ENCODE measurements around the gene AFF3.

The AFF3 gene

DNA sequence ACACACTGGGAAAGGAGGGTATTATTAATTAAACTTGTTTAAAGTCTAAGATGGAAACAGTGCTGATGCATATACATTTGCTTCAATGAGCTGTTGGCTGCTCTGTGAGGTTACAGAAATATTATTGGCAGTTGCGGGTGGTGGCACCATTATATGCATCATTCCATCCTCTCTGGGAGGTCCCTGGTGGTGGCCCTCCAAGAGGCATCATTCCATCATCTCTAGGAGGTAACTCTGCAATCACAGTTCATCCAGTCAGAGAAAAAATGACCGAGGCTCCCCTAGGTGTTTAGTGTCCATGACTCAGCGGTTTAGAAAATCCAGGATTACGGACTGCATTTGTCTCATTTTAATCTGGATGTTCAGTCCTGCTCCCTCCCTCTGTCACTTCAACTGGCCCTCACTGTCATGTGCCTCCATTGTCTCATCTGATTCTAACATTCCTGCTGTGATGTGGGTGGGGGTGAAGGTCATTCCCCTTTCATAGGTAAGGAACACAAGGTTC is 15.4 kb downstream of the AFF3 start:
- TF ChIP-seq, protein P1, sequence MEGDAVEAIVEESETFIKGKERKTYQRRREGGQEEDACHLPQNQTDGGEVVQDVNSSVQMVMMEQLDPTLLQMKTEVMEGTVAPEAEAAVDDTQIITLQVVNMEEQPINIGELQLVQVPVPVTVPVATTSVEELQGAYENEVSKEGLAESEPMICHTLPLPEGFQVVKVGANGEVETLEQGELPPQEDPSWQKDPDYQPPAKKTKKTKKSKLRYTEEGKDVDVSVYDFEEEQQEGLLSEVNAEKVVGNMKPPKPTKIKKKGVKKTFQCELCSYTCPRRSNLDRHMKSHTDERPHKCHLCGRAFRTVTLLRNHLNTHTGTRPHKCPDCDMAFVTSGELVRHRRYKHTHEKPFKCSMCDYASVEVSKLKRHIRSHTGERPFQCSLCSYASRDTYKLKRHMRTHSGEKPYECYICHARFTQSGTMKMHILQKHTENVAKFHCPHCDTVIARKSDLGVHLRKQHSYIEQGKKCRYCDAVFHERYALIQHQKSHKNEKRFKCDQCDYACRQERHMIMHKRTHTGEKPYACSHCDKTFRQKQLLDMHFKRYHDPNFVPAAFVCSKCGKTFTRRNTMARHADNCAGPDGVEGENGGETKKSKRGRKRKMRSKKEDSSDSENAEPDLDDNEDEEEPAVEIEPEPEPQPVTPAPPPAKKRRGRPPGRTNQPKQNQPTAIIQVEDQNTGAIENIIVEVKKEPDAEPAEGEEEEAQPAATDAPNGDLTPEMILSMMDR (IDR thresholded peaks at IDR 0.05; ENCODE audit: control extremely low read depth, extremely low read depth, low read depth, missing control alignments) = no peak
- ChIA-PET POLR2A (no interaction called here), CTCF (interaction anchor here (0.9 kb wide), 1 partner anchor 19 kb away, joined by 3 read pairs; no protein-coding TSS in a partner anchor)
- DNase-seq (ENCODE audit: extremely low spot score) = no peak

DNA sequence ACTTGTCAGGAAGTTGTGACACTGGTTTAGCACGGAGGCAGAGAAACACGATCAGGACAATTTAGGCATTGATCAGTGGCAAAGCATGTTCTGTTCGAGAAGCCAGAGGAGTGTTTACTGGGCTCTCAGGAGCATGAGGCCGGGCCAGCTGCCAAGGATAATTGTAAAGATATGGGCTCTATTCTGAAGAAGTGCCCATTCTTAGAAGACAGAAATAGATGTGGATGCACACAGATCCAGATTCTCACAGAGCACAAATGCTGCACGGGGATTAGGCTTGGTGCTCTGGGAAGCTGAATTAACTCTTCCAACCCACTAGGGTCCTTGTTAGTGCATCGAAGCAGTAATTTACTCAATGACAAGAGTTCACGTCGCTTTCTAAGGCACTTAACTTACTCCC is 16.2 kb downstream of the AFF3 start:
- DNase-seq (ENCODE audit: extremely low spot score) = no peak
- TF ChIP-seq, protein P1 (IDR thresholded peaks at IDR 0.05; ENCODE audit: control extremely low read depth, extremely low read depth, low read depth, missing control alignments) = no peak
- POLR2A ChIA-PET = no interaction called here
- CTCF ChIA-PET = no interaction called here

DNA sequence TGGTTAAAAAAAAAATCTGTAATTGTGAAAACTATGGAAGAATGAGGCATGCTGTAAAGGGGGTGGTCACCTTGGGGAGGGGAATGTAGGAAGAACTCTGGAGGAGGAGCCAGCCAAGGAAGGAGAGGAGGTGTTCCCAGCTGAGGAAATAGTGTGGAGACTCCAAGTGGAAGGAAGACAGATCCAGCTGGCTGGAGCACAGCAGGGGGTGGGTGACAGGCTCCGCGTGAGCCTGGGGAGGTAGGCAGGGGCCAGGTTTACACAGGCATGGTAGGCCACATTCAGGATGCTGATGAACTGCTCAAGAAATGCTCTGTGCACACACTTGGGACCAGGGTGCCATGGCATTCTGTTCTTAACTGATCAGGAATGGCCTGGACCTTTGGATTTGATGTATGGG is 16.8 kb downstream of the AFF3 start:
- DNase-seq (ENCODE audit: extremely low spot score) = no peak
- POLR2A ChIA-PET = no interaction called here
- TF ChIP-seq, protein P1 (IDR thresholded peaks at IDR 0.05; ENCODE audit: control extremely low read depth, extremely low read depth, low read depth, missing control alignments) = no peak
- CTCF ChIA-PET = no interaction called here

DNA sequence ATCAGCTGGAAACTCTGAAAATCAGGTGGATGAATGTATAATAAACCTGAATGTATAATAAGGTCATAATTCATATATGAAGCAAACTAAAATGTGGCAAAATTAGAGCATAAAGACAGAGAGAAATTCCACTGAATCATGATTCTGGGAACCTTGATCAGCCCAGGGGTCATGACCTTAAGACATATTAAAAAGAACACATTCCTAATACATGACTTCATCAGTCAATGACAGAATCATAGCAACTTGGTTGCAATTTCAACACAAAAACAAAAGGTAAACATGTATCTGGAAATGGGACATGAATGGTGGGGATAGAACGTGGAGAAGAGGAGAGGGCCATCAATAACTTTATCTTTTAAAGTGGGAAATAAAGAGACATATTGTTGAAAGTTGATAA is 17.6 kb downstream of the AFF3 start:
- POLR2A ChIA-PET = no interaction called here
- DNase-seq (ENCODE audit: extremely low spot score) = no peak
- TF ChIP-seq, protein P1 (IDR thresholded peaks at IDR 0.05; ENCODE audit: control extremely low read depth, extremely low read depth, low read depth, missing control alignments) = no peak
- CTCF ChIA-PET = interaction anchor here (1.3 kb wide), 1 partner anchor 9 kb away, joined by 4 read pairs; no protein-coding TSS in a partner anchor

DNA sequence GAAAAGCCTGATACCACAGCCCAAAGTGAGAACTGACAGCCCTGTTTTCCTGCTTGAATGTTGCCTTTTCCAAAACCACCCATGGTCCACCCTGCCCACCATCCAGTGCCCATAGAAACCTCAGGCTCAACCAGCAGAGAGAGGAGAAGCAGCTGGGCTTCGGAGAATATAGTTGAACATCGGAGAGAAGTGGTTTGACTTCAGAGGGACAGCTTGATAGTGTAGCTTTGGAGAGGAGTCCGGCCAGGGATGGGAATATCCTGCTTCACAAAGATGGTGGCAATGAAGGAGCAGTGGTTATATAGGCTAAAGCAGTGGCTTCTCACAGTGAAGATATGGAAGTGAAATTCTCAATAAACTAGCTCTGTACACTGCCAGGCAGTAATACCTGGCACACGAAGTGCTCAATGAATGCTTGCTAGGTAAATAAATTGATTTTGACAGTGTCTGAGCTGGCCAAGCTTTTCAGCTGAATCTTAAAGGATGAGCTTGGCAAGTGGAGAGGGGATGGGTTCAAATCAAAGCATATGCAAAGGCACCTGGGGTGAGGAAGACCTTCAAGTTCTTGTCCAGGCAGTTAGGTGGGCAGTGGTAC is 21.2 kb downstream of the AFF3 start:
- TF ChIP-seq, protein P1 (IDR thresholded peaks at IDR 0.05; ENCODE audit: control extremely low read depth, extremely low read depth, low read depth, missing control alignments) = no peak
- no peak for DNase-seq (ENCODE audit: extremely low spot score)
- ChIA-PET POLR2A (no interaction called here), CTCF (interaction anchor here (1.1 kb wide), 1 partner anchor 9 kb away, joined by 5 read pairs; no protein-coding TSS in a partner anchor)

DNA sequence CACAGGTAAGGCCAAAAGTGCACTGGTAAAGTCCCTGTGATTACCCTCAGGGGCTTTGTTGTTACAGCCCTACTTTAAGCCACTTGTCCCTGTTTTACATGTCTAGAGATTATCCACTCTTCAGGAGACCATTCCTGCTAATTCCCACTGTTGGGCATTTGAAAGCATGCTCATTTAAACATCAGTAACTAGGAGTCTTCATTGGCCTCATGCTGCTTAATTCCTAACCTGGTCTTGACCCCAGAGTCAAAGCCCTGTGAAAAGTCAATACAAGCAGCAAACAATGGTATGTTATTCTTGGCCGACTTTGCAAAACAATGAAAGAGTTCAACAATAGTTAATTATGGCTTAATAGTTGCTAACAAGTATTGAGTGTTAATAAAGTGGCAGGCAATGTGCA is 23.2 kb downstream of the AFF3 start:
- no peak for DNase-seq (ENCODE audit: extremely low spot score)
- TF ChIP-seq, protein P1 (IDR thresholded peaks at IDR 0.05; ENCODE audit: control extremely low read depth, extremely low read depth, low read depth, missing control alignments) = no peak
- CTCF ChIA-PET = no interaction called here
- POLR2A ChIA-PET = no interaction called here
